Stimulated activated naive CD4-positive, alpha-beta T cell (primary cell): ENCODE measurements around the gene TIGD3.

ENCODE experiments used
- DNase-seq, 6 experiments: peaks; one replicate each; lab custom pipeline; 2025; lab: John Stamatoyannopoulos, UW

Gene TIGD3

DNA sequence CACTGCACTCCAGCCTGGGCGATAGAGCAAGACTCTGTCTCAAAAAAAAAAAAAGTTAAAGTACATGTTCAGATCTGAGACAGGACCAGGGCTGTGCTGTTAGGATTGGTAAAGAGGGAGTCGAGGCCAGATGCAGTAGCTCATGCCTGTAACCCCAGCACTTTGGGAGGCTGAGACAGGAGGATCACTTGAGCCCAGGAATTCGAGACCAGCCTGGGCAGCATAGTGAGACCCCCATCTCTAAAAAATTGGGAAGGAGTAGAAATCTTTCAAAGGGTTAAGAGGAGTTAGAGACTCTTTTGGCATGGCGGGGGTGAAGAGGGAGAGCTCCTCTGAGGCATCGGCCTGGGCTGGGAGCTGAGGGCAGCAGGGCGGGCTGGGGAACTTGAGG, 16.1 kb downstream of the TIGD3 start:
- DNase-seq = no peak

DNA sequence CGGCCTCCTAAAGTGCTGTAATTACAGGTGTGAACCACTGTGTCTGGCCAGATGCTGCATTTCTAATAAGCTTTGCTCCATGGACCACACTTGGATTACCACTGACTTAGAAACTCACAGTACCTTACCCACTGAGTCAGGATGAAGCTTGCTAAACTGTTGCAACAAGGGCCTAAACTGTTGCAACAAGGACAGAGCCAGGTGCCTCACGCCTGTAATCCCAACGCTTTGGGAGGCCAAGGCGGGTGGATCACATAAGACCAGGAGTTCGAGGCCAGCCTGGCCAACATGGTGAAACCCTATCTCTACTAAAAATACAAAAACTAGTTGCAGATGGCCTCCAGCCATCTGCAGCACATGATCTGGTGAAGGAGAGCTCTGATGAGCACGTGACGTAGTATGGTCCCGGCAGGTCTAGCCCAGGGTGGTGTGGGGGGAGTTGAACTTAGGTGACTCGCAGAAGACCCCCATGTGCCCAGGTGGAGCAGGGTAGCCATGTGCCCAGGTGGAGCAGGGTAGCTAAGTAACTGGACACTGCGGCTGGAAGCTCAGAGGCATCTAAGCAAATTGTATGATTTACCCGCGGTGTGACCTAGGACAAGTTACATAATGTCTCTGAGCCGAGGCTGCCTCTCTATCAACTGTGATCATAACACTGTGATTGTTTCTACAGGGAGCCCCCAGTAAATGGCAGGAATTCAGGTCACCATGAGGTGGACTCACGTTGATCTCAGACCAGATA, 19.5 kb downstream of the TIGD3 start:
- no peak for DNase-seq

DNA sequence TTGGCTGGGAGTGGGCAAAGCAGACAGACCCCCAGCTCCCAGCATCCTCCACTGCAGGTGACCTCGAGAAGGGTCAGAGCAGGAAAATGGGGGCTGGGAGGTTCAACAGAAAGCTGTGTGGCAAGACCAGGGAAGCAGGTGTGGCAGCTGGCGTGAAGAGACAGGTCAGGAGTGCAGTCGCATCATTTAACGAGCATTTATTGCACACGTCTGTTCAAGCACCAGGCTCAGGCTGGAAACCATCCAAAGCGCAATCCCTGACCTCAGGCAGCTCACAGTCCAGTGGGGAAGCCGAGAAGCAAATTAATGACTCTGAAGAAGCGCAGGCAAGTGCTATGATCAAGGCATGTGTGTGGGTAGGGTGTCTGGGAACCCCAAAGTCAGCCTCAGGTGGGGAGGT, 20.5 kb downstream of the TIGD3 start:
- DNase-seq = no peak

DNA sequence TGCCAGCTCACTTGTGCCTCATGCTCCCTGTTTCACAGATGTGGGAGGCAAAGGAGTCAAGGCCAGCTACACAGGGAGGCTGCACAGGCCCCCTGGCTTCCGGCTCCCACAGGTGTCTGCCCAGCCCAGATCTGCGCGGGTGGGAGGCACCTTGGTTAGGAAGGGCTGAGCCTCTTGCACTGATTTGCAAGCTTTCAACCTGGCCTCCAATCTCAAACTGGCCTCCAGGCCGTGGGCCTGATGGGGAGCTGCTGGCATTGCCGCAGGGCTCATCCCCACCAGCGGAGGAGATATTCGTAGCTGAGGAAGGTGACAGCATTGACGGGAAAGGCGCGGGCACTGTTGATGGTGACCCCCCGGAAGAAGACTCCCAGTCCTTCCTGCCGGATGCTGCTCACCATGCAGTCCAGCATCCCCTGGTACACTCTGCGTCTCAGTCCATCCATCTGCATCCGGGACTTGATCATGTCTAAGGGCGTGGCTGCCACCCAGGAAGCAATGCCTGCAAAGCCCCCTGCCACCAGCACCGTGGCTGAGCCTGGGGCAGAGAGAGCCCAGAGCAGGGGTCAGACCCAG, 21.7 kb downstream of the TIGD3 start:
- no peak for DNase-seq

DNA sequence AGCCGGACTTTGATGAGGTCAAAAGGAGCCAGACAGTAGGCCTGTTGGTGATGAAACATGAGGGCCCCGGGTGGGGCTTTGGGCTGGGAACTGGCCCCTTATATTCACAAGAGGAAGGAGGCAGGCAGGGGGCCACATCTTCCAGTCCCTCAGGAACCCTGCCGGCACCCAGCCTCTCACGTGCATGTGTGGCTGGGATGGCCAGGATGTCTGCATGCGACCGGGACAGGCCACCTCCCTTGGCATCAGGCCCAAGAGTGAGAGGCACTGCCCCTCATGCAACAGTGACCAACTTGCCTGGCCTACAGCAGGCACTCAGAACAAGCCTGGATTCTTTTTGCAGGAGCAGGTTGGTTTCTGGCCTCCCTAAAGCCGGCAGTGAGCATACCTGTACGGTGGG, 22.5 kb downstream of the TIGD3 start:
- DNase-seq = no peak

DNA sequence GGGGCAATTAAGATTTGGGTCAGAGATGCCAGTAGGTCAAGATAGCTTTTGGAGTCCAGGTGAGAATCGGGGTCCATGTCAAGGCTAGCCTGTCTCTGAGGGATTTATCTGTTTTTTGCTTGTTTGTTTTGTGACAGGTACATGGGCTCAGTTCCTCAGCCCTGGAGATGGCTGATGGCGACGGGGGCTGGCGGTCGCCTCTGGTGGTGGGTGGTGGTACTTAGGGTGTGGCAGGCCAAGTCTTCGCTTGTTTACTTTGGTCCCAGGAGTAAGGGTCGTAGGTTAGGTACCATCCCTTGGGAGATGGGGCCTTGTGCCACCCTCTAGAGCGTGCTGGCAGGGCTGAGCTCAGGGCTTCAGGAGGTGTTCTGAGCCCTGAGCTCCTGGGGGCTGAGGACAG, 23.2 kb downstream of the TIGD3 start:
- no peak for DNase-seq

DNA sequence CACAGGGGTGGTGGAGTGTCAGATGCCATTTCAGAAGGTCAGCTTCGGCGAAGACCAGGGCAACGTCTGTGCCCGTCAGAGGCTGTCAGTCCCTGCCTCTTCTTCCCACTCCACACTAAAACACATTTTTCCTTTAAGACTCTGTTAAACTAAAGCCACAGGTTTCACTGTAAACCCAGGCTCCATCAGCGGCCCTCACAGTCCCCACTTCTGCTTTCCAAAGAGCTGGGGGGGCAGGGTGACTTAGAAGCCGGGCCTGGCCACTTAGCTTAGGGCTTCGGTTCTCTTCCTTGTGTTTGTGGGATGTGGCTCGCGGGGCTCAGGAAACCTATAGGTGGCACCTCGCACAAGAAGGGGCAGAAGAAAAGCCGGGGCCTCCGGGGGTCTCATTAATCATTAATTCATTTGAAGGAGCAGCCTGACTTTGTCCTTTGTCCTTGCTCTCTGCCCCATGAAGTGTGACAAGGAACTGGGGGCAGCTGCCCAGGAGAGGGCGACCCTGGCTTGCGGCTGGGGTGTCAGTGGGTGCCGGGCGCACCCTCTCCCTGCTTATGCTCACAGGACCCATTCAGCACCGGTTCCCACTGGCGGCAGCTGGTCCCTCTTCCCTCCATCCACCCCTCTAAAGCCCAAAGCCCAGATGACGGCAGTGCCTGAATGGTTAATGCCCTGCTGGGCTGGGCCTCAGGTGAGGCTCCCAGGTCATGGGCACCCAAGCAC, 23.8 kb downstream of the TIGD3 start:
- DNase-seq = no peak

DNA sequence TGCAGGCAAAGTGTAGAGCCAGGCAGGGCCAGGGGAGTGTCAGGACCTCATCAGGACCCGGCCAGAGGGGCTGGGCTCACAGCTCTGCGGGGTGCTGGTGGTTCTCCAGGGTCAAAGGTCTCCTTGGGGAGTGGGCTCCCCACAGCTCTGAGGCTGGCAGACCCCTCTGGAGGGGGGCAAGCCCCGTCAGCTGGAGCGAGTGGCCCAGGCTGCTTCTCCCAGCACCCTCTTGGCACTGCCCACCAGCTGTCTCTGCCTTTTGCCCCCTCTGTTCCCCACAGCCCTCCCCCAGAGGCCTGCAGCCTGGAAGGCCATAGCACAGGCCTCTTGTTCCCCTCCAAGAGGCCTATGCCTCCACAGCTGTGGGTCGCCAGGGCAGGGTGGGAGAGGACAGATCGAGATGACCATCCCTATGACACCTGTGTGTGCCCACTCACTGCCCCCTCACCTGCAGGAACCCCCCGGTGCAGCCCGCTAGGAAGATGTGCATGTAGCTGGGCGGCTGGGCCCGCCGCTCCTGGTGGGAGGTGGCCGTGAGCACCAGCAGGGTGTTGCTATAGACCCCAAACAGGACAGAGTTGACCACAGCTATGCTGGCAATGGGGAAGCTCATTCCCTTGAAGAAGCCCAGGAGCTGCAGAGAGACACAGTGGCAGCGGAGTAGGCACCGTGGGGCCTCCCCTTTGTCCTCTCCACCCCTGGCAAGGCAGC, 24.5 kb downstream of the TIGD3 start:
- DNase-seq = no peak

DNA sequence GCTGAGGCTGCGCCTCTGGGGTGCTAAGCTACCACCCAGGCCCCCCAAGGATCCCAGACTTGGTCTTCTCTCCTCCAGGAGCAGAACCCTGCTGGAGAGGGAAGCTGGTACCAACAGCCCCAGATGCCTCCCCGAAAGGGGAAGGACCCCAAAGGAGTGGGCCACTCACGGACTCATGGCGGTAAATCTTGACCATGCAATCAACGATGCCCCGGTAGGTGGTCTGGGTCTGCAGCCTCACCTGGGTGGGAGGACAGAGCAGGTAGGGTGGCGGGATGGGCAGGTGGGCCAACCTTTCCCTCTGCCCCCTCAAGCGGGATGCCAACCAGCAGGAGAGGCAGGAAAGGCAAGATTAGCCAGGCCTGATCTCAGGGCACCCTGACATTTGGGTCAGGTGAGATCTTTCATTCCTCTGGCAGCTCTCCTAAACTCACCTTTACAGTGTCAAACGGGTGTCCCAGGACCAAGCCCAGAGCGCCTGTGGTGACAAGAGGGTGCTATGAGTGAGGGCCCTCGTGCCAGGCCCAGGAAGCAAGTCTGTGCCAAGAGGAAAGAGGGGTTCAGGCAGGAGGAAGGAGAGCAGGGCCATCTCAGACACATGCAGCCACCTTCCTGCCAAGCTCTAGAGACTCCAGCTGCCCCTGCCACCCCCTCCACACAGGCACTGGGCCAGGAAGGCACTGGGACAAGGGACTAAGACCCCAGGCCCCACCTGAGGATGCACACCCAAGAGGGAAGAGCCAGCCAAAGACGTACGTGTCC, 25.3 kb downstream of the TIGD3 start:
- no peak for DNase-seq

DNA sequence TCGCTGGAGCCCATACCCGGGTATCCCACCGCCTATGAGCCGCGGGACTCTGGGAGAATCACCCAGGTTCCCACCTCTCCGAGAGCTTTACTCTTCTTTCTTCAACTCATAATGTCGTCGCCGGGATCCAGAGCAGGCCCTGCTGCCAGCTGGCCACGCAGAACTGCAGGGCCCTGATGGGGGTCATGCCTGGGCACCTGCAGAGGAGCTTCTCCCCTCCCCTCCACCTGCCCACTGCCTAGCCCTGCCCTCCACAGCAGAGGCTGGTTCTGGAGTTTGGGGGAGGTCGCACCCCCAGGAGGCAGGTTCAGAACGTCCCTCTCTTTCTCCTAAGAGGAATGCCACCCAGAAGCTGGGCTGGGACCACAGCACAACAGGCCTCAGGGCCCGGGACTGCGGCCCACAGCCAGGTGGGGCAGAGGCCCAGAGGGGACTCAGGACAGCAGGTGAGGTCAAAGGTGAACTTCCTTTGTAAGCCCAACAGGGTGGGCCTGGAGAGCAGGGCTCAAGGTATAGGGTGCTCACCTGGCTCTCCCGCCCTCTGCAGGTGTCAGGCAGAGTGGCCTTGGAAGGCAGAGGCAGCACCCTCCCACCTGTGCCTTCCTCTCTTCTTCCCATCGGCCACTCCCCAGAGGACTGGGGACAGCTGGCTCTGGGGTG, 26.0 kb downstream of the TIGD3 start:
- DNase-seq = no peak

DNA sequence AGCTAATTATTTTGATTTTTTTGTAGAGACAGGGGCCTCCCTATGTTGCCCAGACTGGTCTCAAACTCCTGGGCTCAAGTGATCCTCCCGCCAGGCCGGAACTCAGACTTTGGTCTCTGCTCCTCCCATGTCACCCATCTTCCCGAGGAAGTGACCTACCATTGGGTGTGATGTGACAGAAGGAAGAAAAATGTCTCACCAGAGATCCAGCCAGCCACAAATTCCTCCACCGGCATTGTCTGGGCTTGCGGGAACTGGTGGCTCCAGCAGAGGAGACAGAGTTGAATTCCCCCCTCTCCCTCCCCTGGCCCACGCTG, 27.1 kb downstream of the TIGD3 start:
- DNase-seq = peak in 1 of 6 experiments; percentile 49

DNA sequence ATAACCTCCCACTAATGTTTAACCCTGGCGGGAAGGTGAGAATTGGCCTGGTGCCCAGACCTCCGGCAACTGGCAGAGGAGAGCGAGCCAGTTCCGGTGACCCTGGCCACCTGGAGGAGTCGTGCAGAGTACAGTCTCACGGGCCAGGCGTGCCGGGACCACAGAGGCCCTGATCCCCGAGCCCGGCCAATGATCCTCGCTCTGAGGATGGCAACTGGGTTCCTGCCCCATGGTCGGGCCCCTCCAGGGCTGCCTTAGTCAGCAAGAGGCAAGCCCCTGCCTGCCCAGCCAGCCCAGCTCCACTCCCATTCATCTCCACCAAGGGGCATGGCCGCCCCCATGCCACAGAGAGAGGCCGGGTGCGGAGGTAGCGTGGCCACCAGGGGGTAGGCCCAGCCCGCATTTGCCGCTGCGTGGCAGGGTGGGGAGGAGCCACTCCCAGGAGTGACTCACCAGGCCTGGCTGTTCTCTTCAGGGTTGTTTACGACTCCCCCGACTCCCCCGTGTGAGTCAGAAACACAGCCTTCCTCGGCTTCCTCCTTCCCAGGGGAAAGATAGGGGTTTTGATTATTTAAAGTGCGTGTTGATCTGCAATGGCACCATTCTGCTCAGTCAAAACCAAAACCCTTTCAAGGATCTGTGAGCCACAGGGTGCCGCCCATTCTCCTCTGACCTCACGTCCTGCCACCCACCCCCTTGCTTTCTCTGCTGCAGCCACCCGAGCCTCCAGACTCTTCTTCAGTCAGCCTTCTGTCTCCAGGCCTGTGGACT, 27.7 kb downstream of the TIGD3 start, which contains the start of gene SLC25A45:
SLC25A45 (minus strand) TSS at position 614 of the 771 bp plus-strand sequence. CDS start 695 bp downstream, outside the sequence.
- peak; percentile 85 to 98 (median 88) for DNase-seq

DNA sequence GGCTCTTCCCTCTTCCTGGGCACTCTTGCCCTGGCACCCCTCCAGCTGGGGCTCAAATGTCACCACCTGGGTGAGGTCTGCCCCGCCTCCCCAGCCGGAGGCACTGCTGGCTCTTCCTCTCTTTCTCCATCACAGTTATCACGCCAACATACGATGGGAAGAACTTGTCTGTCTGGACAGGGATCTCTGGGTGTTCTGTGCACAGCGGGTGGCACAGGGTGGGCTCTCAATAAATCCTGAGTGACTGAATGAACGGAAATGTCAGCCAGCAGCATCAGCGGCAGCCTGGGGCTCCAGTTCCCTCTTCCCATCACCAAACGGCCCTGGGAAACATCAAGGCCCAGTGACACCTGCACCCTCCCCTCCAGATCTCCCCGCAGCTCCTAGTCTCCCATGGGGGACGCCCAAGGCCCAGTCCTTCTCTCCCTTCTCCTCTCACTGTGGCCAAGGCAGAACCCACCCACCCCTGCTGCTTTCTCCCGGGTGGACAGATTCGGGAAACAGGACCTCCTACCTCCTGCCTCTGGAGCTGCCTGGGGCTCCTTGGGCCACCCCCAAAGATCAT, 28.3 kb downstream of the TIGD3 start:
- no peak for DNase-seq

DNA sequence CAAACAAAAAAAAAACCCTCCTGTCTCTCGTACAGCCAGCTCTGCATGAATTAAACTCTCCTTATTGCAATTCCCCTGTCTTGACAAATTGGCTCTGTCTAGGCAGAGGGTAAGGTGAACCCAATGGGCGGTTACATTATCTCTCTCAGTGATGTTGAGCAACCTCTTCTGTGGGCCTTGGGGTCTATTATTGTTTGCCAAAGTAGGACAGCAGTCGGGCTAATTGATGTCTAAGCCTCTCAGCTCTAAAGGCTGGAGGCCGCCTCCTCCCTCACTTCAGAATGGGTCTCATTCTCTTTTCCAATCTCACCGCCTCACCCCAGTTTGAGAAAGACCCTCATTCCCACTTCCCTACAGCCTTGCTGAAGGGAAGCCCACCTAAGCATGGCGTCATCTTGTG, 29.2 kb downstream of the TIGD3 start:
- no peak for DNase-seq

DNA sequence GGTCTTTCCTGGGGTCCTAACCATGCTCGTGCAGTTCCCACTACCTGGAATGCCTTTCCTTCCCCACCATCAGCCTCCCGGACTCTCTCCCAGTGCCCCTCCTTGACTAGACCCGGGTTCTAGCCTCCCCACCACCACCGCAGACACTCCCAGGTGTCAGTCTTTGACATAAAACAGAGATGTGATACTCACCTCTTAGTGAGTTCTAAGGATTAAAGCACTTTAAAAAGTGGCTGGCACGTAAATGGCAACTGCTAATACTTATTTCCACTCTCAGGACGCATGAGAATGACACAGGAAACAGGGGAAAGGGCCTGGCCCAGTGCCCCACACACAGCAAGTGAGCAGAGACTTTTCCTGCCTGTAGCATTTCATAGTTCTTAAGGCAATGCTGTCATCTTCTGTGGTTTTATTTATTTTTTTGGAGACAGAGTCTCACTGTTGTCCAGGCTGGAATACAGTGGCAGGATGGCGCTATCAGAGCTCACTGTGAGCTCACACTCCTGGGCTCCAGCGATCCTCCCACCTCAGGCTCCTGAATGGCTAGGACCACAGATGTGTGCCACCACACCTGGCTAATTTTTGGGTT, 29.8 kb downstream of the TIGD3 start:
- DNase-seq = peak in 3 of 6 experiments; percentile 7 to 30 (median 19)

DNA sequence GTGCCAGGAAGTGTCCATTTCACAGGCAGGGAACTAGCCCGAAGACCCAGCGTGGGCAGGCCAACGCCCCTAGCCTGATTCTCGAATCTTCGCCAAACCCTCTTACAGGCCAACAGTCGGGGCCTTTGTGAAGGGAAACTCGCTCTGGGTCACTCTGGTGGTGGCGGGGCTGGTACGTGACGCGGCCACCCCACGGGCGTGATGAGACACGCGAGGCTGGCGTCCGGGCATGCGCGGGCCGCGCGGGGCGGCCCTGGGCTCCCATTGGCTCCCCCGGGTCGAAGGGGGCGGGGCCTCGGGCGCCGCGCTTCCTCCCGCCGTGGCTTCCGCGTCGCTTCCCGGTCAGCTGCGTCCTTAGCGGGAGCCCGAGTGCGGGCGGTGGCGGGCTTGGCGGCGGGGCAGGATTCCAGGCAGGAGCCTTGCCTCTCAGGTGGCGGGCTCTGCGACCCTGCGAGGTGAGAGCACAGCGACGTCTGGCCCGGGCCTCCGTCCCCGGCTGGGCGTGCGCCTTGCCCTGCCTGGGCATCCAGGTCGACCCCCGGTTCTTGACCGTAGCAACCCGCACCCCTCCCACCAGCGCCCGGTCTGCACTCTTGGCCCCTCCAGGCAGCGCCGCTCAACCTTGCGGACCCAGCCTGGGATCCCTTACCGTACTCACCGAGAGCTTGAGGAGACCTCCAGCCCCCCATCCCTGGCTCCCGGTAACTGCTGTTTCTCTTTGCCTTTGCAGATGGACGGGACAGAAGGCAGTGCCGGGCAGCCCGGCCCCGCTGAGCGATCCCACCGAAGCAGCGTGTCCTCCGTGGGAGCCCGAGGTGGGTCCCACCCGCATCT, 32.0 kb downstream of the TIGD3 start, which contains the start of gene FRMD8:
FRMD8 (plus strand) TSS at position 331 of the 834 bp plus-strand sequence; CDS start at position 731, 400 bp downstream.
- peak; percentile 75 to 90 (median 86) for DNase-seq

DNA sequence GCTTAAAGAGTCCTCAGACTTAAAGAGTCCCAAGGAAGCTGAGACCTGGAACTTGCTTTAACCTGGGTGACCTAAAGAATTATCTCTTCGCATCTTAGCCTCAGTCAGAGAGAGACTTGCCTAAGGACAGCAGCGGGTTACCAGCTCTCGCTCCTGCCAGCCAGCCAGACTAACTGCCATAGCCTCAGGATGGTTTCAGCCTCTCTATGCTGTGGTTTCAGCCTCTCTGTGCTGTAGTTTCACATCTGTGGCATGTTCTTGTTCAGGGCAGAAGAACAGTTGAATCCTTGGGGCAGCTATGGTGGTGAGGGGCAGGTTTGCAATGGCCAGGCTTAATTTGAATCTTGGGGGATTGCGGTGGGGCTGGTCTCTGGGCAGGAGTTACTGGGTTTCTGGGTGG, 34.2 kb downstream of the TIGD3 start:
- no peak for DNase-seq

DNA sequence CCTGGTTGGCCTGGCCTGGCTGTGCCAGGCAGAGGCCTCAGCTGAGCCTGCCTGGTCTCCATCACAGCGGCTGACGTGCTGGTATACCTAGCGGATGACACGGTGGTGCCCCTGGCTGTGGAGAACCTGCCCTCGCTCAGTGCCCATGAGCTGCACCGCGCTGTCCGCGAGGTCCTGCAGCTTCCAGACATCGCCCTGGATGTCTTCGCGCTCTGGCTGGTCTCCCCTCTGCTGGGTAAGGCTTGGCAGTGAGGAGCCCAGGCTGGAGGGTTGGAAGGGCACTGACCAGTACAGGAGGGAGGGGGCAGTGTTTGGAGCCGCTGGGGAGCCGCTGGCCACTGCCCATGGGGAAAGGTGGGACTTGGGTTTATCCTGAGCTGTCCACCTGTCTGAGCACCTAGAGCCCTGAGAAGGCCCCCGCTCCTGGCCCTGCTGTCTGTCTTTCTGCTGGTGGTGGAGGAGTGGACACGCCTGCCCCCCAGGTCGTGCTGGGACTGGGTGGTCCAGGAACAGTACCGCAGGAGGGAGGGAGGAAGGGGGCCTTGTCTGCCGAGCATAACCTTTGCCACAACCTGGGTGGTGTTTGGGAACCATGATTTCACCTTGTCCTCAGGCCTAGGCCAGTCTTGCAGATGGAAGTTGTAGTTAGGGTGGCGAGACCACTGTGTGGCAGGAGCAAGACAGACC, 34.9 kb downstream of the TIGD3 start:
- DNase-seq = no peak
